ENCODE data around the gene MAPKAP1. TPM values are rescaled to one million over a fixed set of nuclear protein-coding genes. Genes with fewer than 3 reads are reported as not detected.

Gene MAPKAP1
- polyA plus RNA-seq, 1 donor, result 74.5 TPM

DNA sequence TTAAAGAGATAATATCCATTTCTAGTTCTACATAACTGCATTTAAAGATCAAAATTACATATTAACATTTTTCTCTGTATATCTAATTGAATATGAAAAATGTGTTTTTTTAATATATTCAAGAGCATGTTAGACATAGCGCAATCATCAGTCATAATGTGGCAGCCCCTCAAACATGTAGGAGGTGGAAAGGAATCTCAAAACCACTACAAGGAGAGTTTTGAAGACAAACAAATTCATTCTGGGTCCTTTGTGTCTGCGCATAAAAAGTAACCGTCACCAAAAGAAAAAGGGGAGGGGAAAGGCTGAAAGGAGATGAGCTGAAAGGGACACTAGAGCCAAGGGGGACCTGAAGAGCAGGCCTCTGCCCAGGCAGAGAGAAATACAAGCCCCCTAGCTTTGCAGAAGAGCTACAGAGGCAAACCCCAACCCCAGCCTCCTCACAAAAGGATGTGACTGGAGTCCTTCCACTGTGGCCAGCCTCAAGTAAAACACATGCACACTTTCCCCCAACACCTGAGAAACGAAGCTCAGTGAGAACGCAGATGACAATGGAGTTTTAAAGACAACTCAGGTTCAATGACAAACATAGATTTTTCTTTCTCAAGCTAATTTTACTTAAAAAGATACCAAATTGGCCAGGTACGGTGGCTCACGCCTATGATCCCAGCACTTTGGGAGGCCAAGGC is 62.0 kb downstream of the MAPKAP1 start:
- DNase-seq, result no peak

DNA sequence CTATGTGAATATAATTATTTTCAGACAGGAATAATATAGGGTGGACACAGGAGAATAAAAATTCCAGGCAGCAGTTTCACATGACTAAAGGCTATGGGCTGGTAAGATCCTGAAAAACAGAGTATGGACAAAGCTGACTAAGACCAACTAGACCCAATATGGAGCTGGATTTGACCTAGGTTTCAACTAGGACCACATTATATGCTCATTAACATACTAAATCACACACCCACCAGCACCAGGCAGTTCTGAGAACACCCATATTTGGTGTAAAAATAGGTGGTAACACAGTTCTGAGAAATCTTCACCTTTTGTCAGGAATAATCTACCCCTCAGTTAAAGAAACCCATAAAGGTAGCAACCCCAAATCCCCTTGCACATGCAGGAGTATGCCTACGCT is 64.7 kb downstream of the MAPKAP1 start:
- no peak for DNase-seq

DNA sequence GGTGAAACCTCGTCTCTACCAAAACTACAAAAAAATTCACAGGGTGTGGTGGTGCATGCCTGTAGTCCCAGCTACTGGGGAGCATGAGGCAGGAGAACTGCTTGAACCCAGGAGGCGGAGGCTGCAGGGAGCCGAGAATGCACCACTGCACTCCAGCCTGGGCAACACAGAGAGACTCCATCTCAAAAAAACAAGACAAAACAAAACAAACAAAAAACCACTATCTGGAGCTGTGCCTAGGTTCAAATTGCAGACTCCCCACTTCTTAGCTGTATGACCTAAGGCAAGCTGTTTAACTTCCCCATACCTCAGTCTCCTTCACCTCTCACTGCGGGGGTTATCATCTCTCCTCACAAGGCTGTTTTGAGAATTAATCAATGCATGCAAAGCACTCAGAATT is 68.0 kb downstream of the MAPKAP1 start:
- no peak for DNase-seq

DNA sequence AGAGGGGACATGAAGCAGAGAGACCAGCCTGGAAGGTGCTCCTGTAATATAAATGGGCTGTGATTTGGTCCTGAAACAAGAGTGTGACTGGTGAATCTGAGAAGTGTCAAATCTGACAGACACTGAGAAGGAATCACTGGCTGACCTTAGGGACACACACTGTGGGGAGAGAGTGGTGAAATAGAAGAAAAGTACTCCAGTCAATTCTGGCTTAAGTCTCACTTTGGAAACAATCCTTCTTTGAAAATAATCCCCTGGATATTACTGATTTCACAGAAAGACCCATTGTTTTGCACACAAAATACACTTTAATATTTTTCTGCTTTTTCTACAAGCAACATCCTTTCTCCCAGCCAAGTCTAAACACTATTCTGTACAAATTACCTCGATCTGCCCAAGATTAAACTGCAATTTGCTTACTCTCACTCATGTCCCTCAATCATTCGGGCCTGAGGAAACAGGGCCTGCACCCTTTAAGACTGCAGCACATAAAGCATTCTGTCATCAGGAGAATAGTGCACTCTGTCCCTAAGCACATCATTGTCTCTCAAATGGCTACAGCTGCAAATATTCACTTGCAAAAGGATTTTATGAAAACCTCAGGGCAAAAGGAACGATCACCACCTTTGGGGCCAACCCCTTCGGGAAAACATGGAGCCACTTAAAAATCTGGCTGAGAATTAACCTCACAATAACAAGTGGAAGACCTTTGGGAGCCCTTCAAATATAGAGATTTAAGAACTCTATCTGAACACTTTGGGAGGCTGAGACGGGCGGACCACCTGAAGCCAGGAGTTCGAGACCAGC is 68.6 kb downstream of the MAPKAP1 start:
- DNase-seq, result no peak

DNA sequence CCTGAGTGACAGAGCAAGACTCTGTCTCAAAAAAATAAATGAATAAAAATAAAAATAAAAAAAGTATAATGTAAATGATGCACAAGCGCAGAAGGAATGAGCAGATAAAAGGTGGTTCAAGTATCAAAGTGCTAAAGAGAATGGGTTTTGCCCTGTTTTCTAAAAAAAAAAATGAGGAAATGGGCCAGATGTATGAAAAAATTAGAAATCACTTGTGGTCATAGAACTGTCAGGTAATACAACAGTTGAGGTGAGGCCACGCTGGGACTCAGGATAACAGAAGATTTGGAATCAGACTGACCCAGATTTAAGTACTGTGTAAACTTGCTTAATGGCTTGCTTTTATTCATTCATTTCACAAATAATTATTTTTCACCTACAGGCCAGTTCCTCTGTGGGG is 69.8 kb downstream of the MAPKAP1 start:
- DNase-seq, result no peak

DNA sequence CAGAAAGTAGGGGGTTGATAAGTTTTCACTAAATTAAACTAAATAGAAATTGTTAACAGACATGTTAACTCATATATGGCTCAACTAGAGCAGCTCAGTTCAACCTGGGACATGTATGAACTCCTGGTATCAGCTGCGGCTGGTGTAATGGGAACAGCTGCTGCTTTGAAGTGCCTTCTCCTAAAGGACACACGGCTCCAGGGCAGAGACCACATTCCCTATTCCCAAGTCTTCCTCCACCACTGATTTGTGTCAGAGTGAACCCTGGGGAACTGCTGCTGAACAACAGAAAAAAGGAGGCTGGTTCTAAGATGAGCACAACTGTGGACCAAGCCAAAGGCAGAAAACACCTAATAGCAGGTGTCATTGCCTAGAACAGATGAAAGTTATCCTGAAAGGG is 71.1 kb downstream of the MAPKAP1 start:
- DNase-seq, result no peak

DNA sequence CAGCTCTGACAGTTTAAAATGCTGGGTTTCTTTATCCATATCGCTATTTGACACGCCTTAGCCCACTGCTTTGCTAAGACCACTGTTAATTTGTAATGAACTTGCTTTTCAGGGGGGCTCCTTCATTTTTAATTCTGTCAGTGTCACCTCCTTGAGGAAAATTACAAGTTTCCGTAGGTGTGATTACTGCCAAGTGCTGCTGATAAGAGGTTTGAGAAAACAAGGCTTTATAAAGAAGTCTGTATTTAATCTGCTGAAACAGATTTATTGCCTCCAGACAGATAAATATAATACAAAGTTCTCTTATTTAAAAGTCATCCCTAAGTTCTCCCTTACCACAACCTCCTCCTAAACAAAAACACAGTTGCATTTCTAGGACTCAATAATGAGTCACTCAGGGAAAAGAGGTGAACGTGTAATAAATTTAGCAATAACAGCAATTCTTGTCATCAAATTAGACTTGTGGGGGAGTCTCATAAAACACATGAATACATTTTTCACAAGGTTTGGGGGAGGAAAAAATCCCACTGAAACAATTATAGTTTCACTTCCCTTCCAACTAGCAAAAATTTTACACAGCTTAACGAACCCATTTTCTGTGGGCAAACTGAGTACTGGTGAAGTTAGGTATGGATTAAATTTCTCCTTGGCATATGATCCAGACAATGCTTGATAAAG is 72.8 kb downstream of the MAPKAP1 start:
- DNase-seq, result no peak

DNA sequence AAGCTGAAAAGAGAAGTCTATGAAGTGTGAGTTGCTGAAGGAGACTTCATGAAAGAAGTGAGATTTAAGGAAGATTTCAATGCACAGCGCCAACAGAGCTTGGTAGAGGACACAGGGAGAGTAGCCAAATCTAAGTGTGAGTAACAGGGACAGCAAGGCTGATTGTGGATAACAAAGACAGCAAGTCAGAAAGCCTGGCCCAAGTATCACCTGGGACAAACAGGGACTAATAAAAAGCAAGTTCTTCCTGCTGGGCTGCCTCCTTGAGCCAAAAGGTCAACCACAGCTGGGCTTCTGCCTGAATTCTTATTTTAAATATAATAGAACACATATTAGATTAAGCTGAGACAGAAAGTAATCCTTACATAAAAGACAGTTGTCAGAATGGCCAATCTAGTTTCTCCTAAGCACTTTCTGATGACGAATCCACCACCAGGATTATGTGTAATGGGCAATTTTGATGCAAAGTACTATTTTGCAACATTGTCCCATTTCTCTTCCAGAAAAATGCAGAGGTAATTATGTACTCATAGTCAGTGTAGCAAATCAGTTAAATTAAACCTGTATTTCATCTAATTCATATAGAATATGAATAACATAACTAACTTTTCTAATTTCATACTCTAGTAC is 73.8 kb downstream of the MAPKAP1 start:
- DNase-seq, result no peak

DNA sequence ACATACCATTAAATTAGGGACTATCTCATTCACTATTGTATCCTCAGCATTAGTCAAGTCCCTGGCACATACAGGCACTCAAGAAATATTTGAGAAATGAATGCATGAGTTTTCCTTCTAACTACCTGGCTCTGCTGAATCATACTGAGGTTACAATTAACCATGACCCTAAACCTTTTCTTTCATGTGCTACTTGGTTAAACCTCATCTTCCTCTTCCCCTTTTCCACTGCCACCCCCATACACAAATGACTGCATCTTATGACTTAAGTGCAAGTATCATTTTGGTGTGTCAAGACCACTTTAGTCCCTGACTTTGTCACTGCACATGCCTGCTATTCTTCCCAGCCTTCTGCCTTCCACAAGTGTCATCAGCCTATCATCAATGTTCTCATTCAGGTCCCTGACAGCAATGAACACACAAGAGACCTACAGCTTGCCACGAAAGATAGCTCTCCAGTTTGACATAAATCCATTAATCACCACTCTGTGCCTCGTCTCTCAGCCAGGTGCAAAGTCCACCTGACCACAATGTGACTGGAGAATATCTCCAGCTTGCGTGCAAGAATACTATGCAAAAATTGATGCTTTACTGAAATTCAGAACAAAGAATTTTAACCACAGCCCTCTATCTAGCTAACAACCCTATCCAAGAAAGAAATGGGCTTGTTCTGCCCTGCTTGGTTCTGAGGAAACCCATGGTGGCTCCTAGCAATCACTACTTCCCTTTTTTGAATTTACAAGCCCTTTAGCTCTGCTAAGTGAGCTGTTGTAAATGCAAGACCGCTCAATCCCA is 74.5 kb downstream of the MAPKAP1 start:
- no peak for DNase-seq

DNA sequence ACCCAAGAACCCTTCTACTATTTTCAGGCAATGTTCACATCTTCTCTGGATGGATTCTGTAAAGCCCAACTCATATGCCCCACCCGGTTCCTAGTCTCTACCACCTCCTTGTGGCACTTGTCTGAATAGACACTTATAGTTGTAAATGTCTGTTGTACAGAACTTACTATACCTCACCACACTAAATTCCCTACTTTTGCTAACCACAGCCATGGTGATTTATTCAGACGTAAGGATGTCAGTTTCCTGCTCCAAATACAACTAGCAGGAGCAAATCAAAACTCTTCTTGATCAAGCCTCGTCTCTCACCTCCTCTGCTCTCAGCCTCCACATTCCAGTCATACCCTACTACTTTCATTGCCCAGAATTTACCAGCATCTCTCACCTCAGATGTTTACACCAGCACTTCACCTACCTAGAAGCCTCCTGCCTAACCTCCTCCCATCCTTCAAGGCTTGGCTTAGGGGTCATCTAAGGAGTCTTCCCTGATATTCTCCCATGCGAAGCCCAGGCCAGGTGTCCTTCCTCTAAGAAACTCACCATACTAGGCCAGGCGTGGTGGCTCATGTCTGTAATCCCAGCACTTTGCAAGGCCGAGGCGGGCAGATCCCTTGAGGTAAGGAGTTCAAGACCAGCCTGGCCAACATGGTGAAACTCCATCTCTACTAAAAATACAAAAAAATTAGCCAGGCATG is 75.5 kb downstream of the MAPKAP1 start:
- DNase-seq, result peak; percentile 42

DNA sequence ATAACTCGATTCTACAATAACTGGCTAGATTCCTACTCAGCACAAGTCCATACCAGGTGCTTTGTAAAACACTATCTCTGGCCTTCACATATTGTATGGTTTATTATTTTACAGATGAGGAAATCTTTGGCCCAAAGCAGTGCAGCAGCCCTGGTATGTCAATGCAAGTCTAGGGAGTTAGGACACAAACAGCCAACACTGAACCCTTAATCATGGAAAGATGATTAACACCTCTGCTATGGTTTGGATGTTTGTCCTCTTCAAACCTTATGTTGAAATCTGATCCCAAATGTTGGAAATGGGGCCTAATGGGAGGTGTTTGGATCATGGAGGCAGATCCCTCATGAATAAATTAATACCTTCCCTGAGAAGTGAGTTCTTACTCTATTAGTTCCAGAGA is 76.6 kb downstream of the MAPKAP1 start:
- no peak for DNase-seq

DNA sequence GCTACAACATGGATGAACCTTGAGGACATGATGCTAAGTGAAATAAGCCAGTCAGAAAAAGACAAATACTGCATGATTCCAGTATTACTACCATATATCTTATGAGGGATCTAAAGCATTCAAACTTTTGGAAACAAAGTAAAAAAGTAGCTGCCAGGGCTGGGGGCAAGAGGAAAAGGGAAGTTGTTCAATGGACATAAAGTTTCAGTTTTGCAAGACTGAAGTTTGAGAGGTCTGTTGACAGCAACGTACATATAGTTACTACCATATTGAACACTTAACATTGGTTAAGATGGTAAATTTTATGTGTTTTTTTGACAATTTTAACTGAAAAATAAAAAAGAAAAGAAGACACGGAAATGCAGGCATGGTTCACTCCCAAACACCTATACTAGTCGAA is 77.6 kb downstream of the MAPKAP1 start:
- no peak for DNase-seq

DNA sequence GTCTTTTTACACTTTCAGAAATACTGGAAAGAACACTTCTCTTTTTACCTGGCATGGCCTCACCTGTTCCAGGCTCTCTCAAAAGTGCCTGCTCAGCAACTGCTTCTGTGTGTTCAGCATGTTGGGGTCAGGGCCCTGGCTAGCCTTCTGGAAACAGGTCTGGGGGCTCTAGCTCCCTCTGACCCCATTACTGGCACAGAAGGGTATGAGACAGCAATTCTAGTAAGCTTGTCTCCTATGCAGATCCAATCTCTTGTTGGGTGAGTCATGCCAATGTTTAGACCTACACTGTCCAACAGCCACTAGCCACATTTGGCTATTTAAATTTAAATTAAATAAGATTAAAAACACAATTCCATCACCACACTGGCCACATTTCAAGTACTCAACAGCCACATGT is 80.8 kb downstream of the MAPKAP1 start:
- DNase-seq, result no peak

DNA sequence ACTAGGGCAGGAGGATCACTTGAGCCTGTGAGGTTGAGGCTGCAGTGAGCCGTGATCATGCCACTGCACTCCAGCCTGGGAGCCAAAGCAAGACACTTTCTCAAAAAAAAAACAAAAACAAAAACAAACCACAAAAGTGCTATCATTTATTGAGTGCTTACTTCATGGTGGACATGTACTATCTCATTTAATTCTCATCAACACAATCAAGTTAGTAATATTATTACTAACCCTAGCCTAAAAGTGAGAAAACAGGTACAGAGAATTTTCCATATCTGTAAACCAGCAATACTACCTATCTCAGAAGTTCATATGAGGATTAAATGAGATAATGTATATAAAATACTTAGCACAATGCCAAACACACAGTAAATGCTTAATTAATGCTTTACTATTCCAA is 85.8 kb downstream of the MAPKAP1 start:
- no peak for DNase-seq

DNA sequence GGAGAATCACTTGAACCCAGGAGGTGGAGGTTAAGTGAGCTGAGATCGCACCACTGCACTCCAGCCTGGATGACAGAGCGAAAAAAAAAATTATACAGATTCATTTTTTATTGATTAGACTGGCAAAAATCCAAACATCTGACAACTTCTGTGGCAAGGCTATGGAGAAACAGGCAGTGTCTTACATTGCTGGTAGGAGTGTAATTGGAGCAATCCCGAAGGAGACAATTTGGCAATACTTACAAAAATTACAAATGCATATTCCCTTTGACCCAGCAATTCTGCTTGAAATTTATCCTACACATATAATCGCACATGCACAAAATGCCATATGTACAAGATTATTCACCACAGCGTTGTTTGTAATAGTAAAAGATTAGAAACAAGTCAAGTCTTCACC is 86.8 kb downstream of the MAPKAP1 start:
- no peak for DNase-seq

DNA sequence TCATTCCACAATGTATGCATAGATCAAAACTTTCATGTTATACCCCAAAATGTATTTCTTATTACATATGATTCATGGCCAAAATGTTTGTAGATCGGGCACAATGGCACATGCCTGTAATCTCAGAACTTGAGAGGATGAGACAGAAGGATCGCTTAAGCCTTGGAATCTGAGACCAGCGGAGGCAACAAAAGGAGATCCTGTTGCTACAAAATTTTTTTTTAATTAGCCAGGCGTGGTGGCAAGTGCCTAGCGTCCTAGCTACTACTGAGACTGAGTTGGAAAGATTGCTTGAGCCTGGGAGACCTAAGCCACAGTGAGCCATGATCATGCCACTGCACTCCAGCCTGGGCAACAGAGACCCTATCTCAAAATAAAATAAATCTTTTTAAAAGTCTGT is 89.9 kb downstream of the MAPKAP1 start:
- DNase-seq, result no peak

DNA sequence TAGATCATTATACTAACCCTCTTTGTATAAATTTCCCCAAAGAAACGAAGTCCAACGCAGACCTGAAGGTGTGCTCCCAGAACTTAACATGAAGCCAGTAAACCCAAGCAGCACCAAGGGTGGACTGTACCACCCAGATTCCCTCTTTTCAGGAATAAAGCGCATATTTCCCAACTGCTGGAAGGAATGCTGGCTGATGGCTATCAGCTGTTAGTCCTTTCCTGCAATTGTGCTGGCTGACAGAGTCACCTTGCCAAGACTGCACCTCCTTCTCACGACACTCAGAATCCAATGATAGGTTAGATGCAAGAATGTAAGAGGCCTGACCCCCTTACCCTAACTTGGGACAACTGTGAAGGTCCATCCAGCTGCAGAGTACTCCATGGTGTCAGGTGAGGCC is 93.9 kb downstream of the MAPKAP1 start:
- DNase-seq, result no peak

DNA sequence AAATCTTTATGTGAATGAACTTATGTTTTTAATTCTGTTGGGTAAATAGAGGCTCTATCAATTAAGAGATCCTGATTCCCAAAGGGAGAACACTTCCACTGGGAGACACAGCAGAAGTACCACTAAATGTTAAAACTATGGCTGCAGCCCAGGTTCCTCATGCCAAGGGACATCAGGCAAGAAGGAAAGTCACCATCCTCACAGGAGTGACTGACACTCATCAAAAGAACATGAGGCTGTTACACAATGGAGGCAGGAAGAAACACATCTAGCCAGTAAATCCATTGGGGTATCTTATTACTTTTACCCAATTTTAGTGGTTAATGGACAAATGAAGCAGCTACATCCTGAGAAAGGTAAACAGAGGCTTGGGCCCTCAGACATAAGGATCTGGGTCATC is 94.4 kb downstream of the MAPKAP1 start:
- DNase-seq, result no peak

DNA sequence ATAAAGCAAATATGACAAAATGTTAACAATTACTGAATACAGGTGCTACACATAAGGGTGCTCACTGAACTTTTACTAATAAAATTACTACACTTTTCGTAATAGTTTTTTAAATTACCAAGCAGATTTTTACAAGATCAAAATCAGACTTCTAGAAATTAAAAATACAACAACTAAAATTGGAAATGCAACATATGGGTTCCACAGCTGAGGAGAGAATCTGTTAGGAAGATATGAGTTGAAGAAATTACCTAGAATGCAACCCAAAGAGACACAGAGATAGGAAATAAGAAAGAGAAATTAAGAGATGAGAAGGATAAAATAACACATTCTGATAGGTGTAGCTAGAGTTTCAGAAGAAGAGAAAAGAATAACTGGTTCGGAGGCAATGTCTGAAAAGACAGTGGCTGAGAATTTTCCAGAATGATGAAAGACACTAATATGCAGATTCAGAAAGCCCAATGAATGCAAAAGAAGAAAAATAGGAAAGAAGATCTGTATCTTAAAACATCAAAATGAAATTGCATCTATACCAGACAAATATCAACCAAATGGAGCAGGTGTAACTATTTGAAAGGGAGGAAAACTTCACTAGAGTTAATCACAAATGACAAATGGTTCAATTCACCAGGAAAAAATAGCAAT is 95.8 kb downstream of the MAPKAP1 start:
- DNase-seq, result no peak

DNA sequence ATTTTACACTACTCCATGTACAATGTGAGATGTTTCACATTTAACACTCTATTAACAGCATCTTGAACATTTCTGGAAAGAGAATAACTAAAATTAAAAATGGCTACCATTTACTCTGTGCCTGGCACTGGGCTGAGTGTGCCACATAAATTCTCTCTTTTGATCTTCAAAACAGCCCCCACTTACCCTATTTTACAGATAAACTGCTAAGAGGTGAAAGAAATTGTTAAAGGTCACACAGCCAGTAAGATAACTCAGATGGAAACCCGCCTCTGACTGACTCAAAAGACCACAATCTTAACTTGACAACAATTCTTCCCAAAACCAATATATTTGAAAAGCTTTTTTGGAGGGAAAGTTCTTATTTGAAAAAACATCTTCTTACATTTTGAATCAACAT is 97.3 kb downstream of the MAPKAP1 start:
- DNase-seq, result no peak
